COLO829 (cell line): ENCODE results near the gene GRIK1.
A peak's percentile ranks its signal among the peaks of the same experiment; 100 is the strongest.

Source experiments
- DNase-seq: peaks from one replicate; pipeline ENCODE4 v3.0.0; 2012; ENCODE audit warnings: low spot score

Gene GRIK1

GRCh38 chr21:29786496-29787360 is 153.1 kb downstream of the GRIK1 start:
- no peak for DNase-seq

GRCh38 chr21:29777160-29777559 is 162.6 kb downstream of the GRIK1 start:
- DNase-seq = no peak

GRCh38 chr21:29775462-29775861 is 164.3 kb downstream of the GRIK1 start:
- DNase-seq = no peak

- DNase-seq = no peak
These were observed 168.2 kb downstream of the GRIK1 start for GRCh38 chr21:29771491-29772066.

- no peak for DNase-seq
These were observed 176.1 kb downstream of the GRIK1 start for GRCh38 chr21:29763674-29764073.

- no peak for DNase-seq
These were observed 177.2 kb downstream of the GRIK1 start for GRCh38 chr21:29762570-29763082.

- no peak for DNase-seq
These were observed 186.6 kb downstream of the GRIK1 start for GRCh38 chr21:29753216-29753615.

- no peak for DNase-seq
These were observed 188.2 kb downstream of the GRIK1 start for GRCh38 chr21:29751473-29752185.

GRCh38 chr21:29749957-29750356 is 189.8 kb downstream of the GRIK1 start:
- no peak for DNase-seq

- DNase-seq = no peak
These were observed 190.6 kb downstream of the GRIK1 start for GRCh38 chr21:29749223-29749622.

GRCh38 chr21:29748391-29749167 is 191.2 kb downstream of the GRIK1 start:
- DNase-seq = peak; percentile 60

GRCh38 chr21:29741761-29742160 is 198.0 kb downstream of the GRIK1 start:
- peak; percentile 43 for DNase-seq

- DNase-seq = no peak
These were observed 200.6 kb downstream of the GRIK1 start for GRCh38 chr21:29739176-29739575.

- DNase-seq = no peak
These were observed 201.1 kb downstream of the GRIK1 start for GRCh38 chr21:29738730-29739129.

GRCh38 chr21:29737186-29737585 is 202.6 kb downstream of the GRIK1 start:
- DNase-seq = no peak

- no peak for DNase-seq
These were observed 209.5 kb downstream of the GRIK1 start for GRCh38 chr21:29730281-29730680.

- DNase-seq = no peak
These were observed 213.8 kb downstream of the GRIK1 start for GRCh38 chr21:29726044-29726443.

- DNase-seq = no peak
These were observed 214.6 kb downstream of the GRIK1 start for GRCh38 chr21:29725025-29725736.

GRCh38 chr21:29721964-29722363 is 217.8 kb downstream of the GRIK1 start:
- no peak for DNase-seq

GRCh38 chr21:29721221-29721620 is 218.6 kb downstream of the GRIK1 start:
- DNase-seq = no peak

GRCh38 chr21:29719521-29719920 is 220.3 kb downstream of the GRIK1 start:
- no peak for DNase-seq
